HepG2 (cell line): ENCODE results near the gene TTC4. TPM values are rescaled to one million over a fixed set of nuclear protein-coding genes. Genes with fewer than 3 reads are reported as not detected.

ENCODE experiments used
- AKAP8 ChIP-seq: sonication (generic); formaldehyde crosslinking; IDR thresholded peaks from 2 replicates; pipeline ENCODE4 v1.5.1; 2020; ENCODE audit warnings: mild to moderate bottlenecking, missing genetic modification reagents
- BORCS8-MEF2B ChIP-seq: sonication (generic); formaldehyde crosslinking; IDR thresholded peaks from 2 replicates; pipeline ENCODE4 v1.8.0; 2022; ENCODE audit warnings: mild to moderate bottlenecking, missing genetic modification reagents
- DMTF1 ChIP-seq: sonication (generic); formaldehyde crosslinking; IDR thresholded peaks from 2 replicates; pipeline ENCODE4 v1.4.0; 2020; ENCODE audit warnings: mild to moderate bottlenecking, missing genetic modification reagents
- HMGXB4 ChIP-seq, 2 experiments: sonication (generic) in 1 of 2; formaldehyde crosslinking in 1 of 2; IDR thresholded peaks; 2 replicates each; pipeline versions ENCODE4 v1.4.0 to v1.6.1; 2018 to 2020; ENCODE audit warnings: missing genetic modification reagents in 2 of 2, borderline replicate concordance in 1 of 2, low read depth in 1 of 2, mild to moderate bottlenecking in 1 of 2, missing biosample characterization in 1 of 2
- MIER3 ChIP-seq: IDR thresholded peaks from 2 replicates; pipeline ENCODE4 v1.6.1; 2016; ENCODE audit warnings: missing compliant biosample characterization, borderline replicate concordance
- PAXIP1 ChIP-seq: sonication (generic); formaldehyde crosslinking; conservative IDR thresholded peaks from 2 replicates; pipeline ENCODE4 v1.4.0; 2020; ENCODE audit warnings: mild to moderate bottlenecking, missing genetic modification reagents, moderate library complexity
- PCBP2 ChIP-seq: fragments of 200-400 bp; formaldehyde crosslinking; optimal IDR thresholded peaks from 2 replicates; pipeline ENCODE3; 2018; ENCODE audit warnings: low read length, low read depth; ENCODE audit not compliant: poor library complexity, severe bottlenecking
- SMAD3 ChIP-seq: sonication (generic); formaldehyde crosslinking; IDR thresholded peaks from 2 replicates; pipeline ENCODE4 v1.4.0; 2020; ENCODE audit warnings: missing genetic modification reagents
- SNAI1 ChIP-seq: sonication (generic); formaldehyde crosslinking; IDR thresholded peaks from 2 replicates; pipeline ENCODE4 v1.5.0; 2020; ENCODE audit warnings: mild to moderate bottlenecking, missing genetic modification reagents, borderline replicate concordance
- SOX6 ChIP-seq, 2 experiments: fragments of 450-650 bp in 1 of 2; sonication (generic) in 1 of 2; formaldehyde crosslinking in 1 of 2; IDR thresholded peaks; 2 replicates each; pipeline versions ENCODE4 v1.4.0 to v1.6.1; 2017 to 2020; ENCODE audit warnings: antibody characterized with exemption in 1 of 2, mild to moderate bottlenecking in 1 of 2, missing genetic modification reagents in 1 of 2
- TAF1 ChIP-seq: sonication (generic); formaldehyde crosslinking; IDR thresholded peaks from 2 replicates; pipeline ENCODE4 v1.4.0; 2020; ENCODE audit warnings: missing genetic modification reagents
- TEF ChIP-seq: sonication (generic); formaldehyde crosslinking; IDR thresholded peaks from 2 replicates; pipeline ENCODE4 v1.5.0; 2020; ENCODE audit warnings: missing genetic modification reagents
- ZC3H13 ChIP-seq: sonication (generic); formaldehyde crosslinking; IDR thresholded peaks from 2 replicates; pipeline ENCODE4 v1.8.1; 2023; ENCODE audit warnings: mild to moderate bottlenecking, missing genetic modification reagents, moderate library complexity
- ZFP82 ChIP-seq: sonication (generic); formaldehyde crosslinking; IDR thresholded peaks from 2 replicates; pipeline ENCODE4 v1.5.1; 2020; ENCODE audit warnings: mild to moderate bottlenecking, missing genetic modification reagents, borderline replicate concordance
- ZKSCAN1 ChIP-seq: fragments of 150-350 bp; IDR thresholded peaks from 2 replicates; pipeline ENCODE4 v1.6.1; 2014; ENCODE audit warnings: low read length
- ZNF24 ChIP-seq: fragments of 450-650 bp; IDR thresholded peaks from 2 replicates; pipeline ENCODE4 v1.6.1; 2017; ENCODE audit warnings: antibody characterized with exemption, mild to moderate bottlenecking
- ZNF333 ChIP-seq: sonication (generic); formaldehyde crosslinking; IDR thresholded peaks from 2 replicates; pipeline ENCODE4 v1.4.0; 2020; ENCODE audit warnings: mild to moderate bottlenecking, missing genetic modification reagents, borderline replicate concordance
- ZNF430 ChIP-seq: sonication (generic); formaldehyde crosslinking; IDR thresholded peaks from 2 replicates; pipeline ENCODE4 v1.9.0; 2021; ENCODE audit warnings: mild to moderate bottlenecking, missing genetic modification reagents
- ZNF451 ChIP-seq: sonication (generic); formaldehyde crosslinking; IDR thresholded peaks from 2 replicates; pipeline ENCODE4 v1.5.0; 2020; ENCODE audit warnings: mild to moderate bottlenecking, missing genetic modification reagents
- ZSCAN31 ChIP-seq: sonication (generic); formaldehyde crosslinking; IDR thresholded peaks from 2 replicates; pipeline ENCODE4 v1.5.0; 2020; ENCODE audit warnings: low read depth, mild to moderate bottlenecking, missing genetic modification reagents
- polyA plus RNA-seq, 8 experiments: library from polyadenylated mRNA; depleted of rRNA in 3 of 8; stranded (reverse) in 7 of 8; unstranded in 1 of 8; fragments of >200 nt; fragmentation: Illumina TruSeq in 4 of 8; extraction: Trizol in 4 of 8; gene quantifications; 2 replicates each; pipeline versions ENCODE4 v1.2.1 to v1.2.3, GENCODE V29; 2011 to 2016; ENCODE audit warnings: low read depth in 4 of 8, missing spikeins in 1 of 8, mixed read lengths in 1 of 8; ENCODE audit not compliant: insufficient read depth in 1 of 8
- total RNA-seq, 5 experiments: library from RNA; depleted of rRNA; stranded (reverse); fragments of >200 nt; fragmentation: Illumina TruSeq; extraction: Trizol; gene quantifications; 2 replicates each; pipeline ENCODE4 v1.2.3, GENCODE V29; 2016; ENCODE audit warnings: low read depth in 1 of 5

The TTC4 gene
- total and polyA plus RNA-seq, 2 of the 13 experiments (the other 11 are each of a cell fraction or from before 2014, with no cell fraction given) = 13.1 to 24.7 TPM

GRCh38 chr1:54715493-54716298, at the start of gene TTC4 (continued):
- TF ChIP-seq HMGXB4 (CRISPR knock-in tag; IDR thresholded peaks at IDR 0.05; ENCODE audit: borderline replicate concordance in 1 of 2, low read depth in 1 of 2) (peak; percentile 82), TAF1 (CRISPR knock-in tag) (peak; percentile 92), TEF (CRISPR knock-in tag) (no peak), ZNF430 (CRISPR knock-in tag) (peak; percentile 66; the same call in 1 of the 2 replicates), BORCS8-MEF2B (CRISPR knock-in tag) (peak; percentile 94), DMTF1 (CRISPR knock-in tag) (0 out of 2 replicates have a peak, but pooled peaks have one; percentile 46), ZNF333 (CRISPR knock-in tag) (0 out of 2 replicates have a peak, but pooled peaks have one; percentile 82), ZFP82 (CRISPR knock-in tag) (0 out of 2 replicates have a peak, but pooled peaks have one; percentile 89), ZSCAN31 (CRISPR knock-in tag) (peak; percentile 98), MIER3 (peak; percentile 59; the same call in 1 of the 2 replicates), ZKSCAN1 (no peak), PAXIP1 (CRISPR knock-in tag) (peak; percentile 55), ZNF24 (peak; percentile 57; the same call in 1 of the 2 replicates), SOX6 (IDR thresholded peaks at IDR 0.05) (no peak), SOX6 (CRISPR knock-in tag; IDR thresholded peaks at IDR 0.05) (peak; percentile 78), AKAP8 (CRISPR knock-in tag) (0 out of 2 replicates have a peak, but pooled peaks have one; percentile 58), ZC3H13 (peak; percentile 71; the same call in 1 of the 2 replicates), SMAD3 (CRISPR knock-in tag) (peak; percentile 86), PCBP2 (no peak), ZNF451 (CRISPR knock-in tag) (peak; percentile 45; the same call in 1 of the 2 replicates), SNAI1 (no peak)
